Measurements from ENCODE around the gene WDPCP.

DNA sequence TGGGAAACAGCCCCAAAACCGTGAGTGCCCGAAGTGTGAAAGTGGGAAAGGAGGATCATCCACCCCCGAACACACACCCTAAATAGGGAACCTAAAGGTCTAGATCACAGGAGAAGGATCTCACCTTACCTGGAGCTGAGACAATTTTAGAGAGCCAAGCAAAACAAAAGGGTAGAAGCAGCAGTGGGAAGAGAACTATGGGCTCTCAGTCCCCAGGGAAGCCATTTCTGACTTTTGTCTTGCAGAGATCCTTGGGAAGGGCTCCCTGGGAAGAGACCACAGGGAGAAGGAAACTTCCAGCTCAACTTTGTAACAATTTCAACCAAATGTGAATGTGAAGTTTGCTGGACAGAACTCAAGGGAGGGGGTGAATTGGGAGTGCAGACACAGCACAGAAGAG, 110.6 kb downstream of the WDPCP start:
- no peak for TF ChIP-seq CTCF (IDR thresholded peaks at IDR 0.05; ENCODE audit: low read depth, low read length)
- TF ChIP-seq MYC (IDR thresholded peaks at IDR 0.05; ENCODE audit: low read depth, low read length), result no peak
- TF ChIP-seq POLR2A (IDR thresholded peaks at IDR 0.05; ENCODE audit: extremely low read depth, insufficient read length), result no peak

Data from NB4 (cell line).